HG03196 (cell line): Measurements from ENCODE around the gene ZFP42.
"Not testable (repeated sequence)": the region's sequence is repeated elsewhere in the genome, so short reads cannot be mapped to it uniquely, and the experiment has no call there.

Experiments
- ATAC-seq: cut with Tn5 transposase; IDR thresholded peaks from one replicate; pipeline ENCODE4 v1.9.1; 2021; ENCODE audit not compliant: unreplicated experiment

ZFP42 gene

DNA sequence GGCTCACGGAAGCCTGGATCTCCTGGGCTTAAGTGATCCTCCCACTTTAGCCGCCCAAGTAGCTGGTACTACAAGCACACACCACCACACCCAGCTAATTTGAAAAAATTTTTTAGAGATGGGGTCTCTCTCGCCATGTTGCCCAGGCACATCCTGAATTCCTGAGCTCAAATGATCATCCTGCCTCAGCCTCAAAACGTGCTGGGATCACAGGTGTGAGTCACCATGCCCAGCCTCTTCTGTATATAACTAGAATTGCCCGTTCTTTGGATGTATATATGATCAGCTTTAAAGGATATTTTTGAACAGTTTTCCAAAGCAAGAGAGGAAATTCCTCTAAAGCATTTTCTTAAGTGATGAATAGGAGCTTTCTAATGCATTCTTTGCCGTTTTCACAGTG is 22.7 kb downstream of the ZFP42 start:
- ATAC-seq, result no peak

DNA sequence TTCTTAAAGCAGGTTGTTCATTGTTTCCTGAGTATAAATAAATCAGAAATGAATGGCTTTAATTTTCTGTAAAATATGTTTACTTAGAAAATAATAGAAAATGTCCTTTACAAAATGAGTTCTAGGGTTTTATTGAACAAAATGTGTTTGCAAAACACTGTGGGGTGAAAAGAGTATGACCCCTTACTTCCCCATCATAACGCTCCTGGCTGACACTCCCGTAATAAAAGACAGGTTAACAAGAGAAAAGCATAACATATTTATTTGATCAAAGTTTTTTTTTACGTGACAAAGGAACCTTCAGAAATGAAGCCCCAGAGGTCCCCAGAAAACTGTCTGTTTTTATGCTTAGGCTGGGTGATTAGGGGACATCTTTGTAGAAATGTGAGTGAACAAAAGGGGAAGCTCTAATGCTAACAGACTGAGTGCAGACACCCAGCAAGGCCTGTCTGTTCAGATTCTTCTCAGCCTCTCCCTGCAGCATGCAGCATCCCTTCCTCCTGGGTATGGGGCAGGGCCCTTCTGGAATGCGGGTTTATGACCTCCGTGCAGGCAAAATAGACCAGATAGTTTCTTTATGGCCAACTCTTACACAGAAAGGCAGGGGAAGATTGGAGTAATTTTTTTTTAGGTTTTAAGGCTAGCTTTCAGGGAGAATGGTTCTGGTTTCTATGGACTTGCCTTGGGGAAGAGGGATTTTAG is 26.1 kb downstream of the ZFP42 start:
- no peak for ATAC-seq

DNA sequence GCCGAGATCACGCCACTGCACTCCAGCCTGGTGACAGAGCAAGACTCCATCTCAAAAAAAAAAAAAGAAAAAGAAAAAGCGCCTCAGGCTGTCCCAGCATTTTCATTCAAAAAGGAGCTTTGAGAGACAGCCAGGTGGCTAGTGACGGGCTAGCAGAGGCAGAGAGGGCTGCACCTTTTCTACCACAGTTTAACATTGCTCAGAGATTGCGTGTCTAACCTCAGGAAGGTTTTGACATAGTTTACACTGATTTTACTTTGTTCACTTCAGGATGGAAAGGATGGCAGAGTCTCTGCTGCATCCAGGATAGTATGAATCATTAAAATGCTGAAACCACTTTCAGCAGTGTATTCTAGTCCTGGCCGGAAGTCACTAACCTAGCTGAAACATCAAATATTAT is 28.1 kb downstream of the ZFP42 start:
- ATAC-seq, result no peak

DNA sequence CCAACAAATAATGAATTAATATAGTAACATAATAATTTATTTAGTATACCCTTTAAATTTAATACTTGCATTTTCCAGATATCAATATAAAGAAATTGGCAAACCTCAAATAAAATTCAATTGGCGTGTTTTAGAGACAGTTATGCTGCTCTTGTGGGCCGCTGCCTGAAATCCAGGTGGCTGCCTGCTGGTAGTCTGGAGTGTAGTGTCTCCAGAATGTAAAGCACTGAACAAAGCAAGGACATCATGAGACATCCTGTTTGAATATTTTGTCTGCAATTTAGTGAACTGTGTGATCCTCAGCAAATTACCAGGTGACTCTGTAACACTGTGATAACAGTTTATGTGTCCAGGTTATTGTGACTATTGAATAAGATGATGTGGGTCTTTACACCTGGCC is 29.9 kb downstream of the ZFP42 start:
- ATAC-seq, result no peak

DNA sequence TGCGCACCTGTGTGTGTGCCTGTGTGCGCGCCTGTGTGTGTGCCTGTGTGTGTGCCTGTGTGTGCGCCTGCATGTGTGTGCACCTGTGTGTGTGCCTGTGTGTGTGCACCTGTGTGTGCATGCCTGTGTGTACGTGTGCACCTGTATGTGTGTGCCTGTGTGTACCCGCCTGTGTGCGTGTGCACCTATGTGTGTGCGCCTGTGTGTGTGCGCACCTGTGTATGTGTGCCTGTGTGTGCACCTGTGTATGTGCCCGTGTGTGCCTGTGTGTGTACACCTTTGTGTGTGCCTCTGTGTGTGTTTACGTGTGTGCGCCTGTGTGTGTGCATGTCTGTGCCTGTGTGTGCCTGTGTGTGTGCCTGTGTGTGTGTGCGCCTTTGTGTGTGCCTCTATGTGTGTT is 33.5 kb downstream of the ZFP42 start:
- ATAC-seq, result no peak

DNA sequence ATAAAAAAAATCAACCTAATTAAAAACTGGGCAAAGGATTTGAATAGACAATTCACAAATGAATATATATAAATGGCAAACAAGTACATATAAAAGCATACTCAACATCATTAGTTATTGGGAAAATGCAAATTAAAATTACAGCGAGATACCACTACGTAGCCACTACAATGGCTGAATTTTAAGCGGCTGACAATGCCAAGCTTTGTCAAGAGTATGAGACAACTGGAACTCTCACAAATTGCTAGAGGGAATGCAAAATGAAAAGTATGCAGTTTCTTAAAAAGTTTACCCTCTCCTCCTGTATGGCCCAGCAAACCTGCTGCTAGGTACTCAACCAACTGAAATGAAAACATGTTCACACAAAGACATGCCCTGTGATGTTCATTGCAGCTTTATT is 34.8 kb downstream of the ZFP42 start:
- ATAC-seq, result no peak

DNA sequence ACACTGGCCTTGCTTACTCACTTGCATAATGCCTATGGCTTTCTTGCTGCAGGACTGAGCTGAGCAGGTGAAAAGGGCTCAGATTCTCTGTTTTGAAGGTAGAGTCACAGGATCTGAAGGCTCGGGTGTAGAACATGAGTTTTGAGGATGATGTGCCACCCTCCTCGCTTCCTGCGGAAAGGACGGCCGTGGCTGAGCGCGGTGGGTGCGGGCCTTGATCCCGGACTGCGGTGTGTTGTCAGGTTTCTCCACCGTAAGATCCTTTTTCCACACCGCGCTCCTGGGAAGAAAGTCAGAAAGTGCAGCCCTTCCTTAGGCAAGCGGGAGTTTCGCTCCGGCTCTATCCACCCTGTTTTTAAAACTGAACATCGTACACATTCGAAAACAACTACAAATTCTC is 36.2 kb downstream of the ZFP42 start:
- ATAC-seq, result no peak

DNA sequence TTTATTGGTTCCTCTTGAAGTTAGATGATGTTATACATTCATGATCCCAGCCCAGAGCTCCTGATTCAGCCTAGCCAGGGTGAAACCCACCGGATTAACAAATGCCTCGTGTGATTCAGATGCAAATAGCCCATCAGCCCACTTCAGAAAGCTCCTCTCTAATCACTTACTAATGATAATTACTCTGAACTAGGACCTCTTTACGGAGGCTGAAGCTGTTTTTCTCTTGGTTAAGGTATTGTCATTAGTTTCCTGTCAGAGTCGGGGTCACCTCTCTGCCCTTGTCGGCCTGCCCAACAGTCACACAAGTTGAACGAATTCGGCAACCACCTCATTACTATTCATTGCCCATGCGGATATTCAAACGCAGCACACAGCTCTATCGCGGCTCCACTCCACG is 36.6 kb downstream of the ZFP42 start:
- no peak for ATAC-seq

DNA sequence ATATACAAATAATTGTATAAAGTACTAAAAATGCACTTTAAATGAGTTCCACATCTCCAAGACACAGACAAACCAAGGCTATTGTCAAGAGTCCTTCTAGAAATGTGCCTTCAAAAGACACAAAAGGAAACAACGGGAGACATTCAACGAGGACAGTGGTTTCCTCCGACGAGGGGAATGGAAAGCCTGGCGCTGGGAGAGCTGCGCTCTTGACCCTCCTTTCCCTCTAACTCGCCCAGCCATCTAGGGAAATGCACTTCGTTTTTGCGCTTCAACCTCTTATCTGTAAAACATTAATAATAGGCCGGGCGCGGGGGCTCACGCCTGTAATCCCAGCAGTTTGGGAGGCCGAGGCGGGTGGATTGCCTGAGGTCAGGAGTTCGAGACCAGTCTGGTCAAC is 37.0 kb downstream of the ZFP42 start:
- ATAC-seq, result no peak

DNA sequence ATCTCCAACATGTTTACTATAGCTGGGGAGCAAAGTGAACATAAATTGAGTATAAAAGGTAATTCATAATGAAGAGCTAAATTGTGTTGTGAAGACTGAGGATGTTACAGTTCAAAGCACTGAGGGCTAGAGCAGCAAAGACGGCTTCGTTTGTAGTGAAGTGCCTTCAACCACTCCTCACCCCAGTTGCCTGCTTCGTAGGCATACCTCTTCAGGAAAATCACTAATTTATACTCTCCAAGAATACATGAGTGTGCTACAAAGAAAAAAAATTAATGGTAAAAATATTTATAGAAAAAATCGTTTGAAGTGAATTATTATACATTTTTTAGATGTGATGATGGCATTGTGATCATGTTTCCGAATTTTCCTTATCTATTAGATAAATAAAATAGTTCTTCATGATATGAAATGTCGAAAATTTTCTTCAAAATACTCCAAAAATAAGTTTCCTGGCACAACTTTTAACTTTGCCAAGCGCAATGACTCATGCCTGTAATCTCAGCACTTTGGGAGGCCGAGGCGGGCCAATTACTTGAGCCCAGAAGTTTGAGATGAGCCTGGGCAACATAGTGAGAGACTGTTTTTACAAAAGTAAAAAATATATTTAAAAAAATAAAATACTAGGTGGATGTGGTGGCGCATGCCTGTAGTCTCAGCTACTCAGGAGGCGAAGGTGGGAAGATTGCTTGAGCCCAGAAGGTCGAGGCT is 41.6 kb downstream of the ZFP42 start:
- no peak for ATAC-seq

DNA sequence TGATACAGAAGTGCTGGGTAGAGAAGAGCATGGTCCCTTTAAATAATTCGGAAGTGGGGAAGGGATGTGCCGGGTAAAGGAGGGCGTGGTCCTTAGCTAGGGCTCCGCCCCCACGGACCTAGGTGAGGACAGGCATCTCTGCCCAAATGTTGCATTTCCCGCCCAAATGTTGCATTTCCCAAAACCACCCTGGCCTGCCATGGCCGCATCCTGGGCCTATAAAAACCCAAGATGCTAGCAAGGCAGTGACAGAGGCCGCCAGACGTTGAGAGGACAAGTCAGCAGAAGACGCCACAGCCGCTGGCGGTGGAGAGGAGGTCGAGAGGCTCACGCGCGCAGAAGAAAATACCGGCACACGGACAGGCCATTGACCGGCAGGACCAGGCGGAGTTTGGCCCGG is 46.1 kb downstream of the ZFP42 start:
- ATAC-seq, result no peak

DNA sequence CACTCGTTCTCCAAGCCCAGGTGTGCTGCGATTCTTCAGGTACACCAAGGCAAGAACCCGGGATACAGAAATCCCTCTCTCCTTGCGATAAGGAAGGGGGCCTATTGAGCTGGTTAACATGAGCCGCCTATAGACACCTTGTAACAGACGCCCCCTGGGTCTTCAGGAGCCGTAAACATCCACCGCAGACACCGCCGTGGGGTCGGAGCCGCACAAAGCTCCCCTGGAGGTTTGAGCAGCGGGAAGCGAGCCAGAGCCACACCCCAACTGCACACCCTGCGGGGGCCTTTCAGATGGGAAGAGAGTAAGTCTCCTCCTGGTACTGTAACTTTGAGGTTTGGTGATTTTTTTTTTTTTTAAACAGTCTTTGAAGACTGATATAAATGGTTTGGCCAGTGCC is 46.6 kb downstream of the ZFP42 start:
- no peak for ATAC-seq

DNA sequence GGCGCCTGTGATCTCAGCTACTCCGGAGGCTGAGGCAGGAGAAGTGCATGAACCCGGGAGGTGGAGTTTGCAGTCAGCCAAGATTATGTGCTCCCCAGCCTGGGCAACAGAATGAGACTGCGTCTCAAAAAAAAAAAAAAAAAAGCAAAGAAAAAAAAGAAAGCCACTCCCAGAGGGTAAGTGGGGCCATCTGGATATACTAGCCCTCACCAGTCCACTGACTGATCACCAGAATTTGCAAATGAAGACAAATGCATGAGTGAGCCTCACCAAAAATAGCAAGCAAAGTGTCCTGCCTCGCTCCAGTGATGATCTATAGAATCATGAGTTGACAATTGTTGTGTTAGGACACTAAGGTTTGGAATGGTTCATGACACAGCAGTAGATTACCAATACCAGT is 47.6 kb downstream of the ZFP42 start:
- ATAC-seq, result no peak

DNA sequence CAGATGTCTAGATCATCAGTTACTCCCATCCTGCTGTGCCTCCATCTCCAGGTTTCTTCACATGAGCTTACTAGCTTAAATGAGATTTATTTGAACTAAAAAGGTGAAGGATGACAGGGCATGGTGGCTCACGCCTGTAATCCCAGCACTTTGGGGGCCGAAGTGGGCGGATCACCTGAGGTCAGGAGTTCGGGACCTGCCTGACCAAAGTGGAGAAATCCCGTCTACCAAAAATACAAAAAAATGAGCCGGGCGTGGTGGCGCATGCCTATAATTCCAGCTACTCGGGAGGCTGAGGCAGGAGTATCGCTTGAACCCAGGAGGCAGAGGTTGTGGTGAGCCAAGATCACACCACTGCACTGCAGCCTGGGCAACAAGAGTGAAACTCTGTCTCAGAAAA is 49.9 kb downstream of the ZFP42 start:
- ATAC-seq, result not testable (repeated sequence)

DNA sequence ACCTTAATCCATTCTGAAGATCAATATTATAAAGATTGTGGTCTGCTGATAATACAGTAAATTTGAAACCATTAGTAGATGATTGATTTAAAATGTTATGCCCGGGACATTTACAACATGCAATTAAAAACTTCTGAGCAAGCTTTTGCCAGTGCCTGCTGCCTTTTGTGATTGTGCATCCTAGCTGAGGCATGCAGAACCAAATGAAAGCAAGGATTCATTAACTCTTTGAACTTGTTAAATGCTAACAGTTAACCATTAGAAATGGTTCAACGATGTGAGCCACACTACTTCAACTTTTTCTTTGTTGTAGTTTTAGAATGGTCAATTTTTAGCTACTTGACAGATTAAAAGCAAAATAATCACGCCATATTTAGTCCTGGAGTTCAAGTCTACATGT is 51.1 kb downstream of the ZFP42 start:
- no peak for ATAC-seq

DNA sequence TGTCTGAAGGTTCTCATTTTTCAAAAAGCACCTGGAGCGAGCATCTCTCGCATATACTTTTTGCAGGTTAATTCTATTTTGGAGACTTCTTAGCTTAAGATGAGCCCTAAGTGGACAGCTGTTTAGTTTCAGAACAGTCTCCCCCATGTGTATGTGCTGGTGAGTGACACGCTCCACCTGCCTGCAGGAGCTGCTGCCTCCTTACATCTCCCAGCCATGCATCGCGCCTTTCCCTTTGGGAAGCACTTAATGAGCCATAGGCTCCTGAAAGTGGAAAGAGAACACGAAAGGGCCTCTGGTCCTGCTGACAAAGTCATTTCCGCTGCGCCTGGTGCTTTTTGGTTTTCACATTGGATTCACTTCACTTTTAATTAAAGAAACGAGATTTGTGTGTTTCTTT is 57.7 kb downstream of the ZFP42 start:
- no peak for ATAC-seq
